WTC11 (cell line): ENCODE results near the gene GPR162. TPM values are rescaled to one million over a fixed set of nuclear protein-coding genes. Genes with fewer than 3 reads are reported as not detected.

Experiments
- ATAC-seq: fragments of 200-7000 bp; cut with Tn5 transposase; 2 replicates; pipeline ENCODE4 v1.10.0; 2021; ENCODE audit warnings: mild to moderate bottlenecking, moderate library complexity
- CTCF ChIA-PET: fragments of 300-600 bp; sonication (Branson Sonifier 250); formaldehyde crosslinking; loops from one replicate; lab custom pipeline; 2021; ENCODE audit warnings: antibody characterized with exemption; lab: Charles Lee
- POLR2A ChIA-PET: fragments of 350-600 bp; sonication (Branson Sonifier 250); formaldehyde crosslinking; loops from one replicate; lab custom pipeline; 2021; ENCODE audit warnings: antibody characterized with exemption; lab: Charles Lee
- DNase-seq: peaks from one replicate; pipeline ENCODE4 v3.0.0; 2021; ENCODE audit warnings: low spot score
- H3K27ac Mint-ChIP-seq: 2 replicates; pipeline ENCODE4 v1.8.0; 2021; ENCODE audit warnings: mixed read lengths
- H3K27me3 Mint-ChIP-seq: 2 replicates; pipeline ENCODE4 v1.8.0; 2021; ENCODE audit warnings: low read depth, mild to moderate bottlenecking, moderate library complexity, mixed read lengths
- H3K36me3 Mint-ChIP-seq: 2 replicates; pipeline ENCODE4 v1.8.0; 2021; ENCODE audit warnings: mixed read lengths
- H3K4me1 Mint-ChIP-seq: 2 replicates; pipeline ENCODE4 v1.8.0; 2022; ENCODE audit warnings: mixed read lengths
- H3K4me3 Mint-ChIP-seq: 2 replicates; pipeline ENCODE4 v1.8.0; 2021; ENCODE audit warnings: mild to moderate bottlenecking, moderate library complexity, mixed read lengths
- H3K9me3 Mint-ChIP-seq: 2 replicates; pipeline ENCODE4 v1.8.0; 2021; ENCODE audit warnings: mixed read lengths
- ATF1 ChIP-seq: sonication (generic); formaldehyde crosslinking; IDR thresholded peaks from 2 replicates; pipeline ENCODE4 v1.8.1; 2023; ENCODE audit warnings: mild to moderate bottlenecking, moderate library complexity, missing genetic modification reagents
- EMX1 ChIP-seq: fragments of 250-450 bp; sonication (Bioruptor Pico); IDR thresholded peaks from 2 replicates; pipeline ENCODE4 v1.8.0; 2021; ENCODE audit warnings: mild to moderate bottlenecking
- ETV6 ChIP-seq: sonication (generic); formaldehyde crosslinking; IDR thresholded peaks from 2 replicates; pipeline ENCODE4 v1.8.1; 2022; ENCODE audit warnings: mild to moderate bottlenecking, missing genetic modification reagents
- GTF2I ChIP-seq: fragments of 250-450 bp; sonication (Bioruptor Pico); conservative IDR thresholded peaks from 2 replicates; pipeline ENCODE4 v1.4.0; 2021; ENCODE audit warnings: mild to moderate bottlenecking
- MXD4 ChIP-seq: fragments of 250-450 bp; sonication (Bioruptor Pico); IDR thresholded peaks from 2 replicates; pipeline ENCODE4 v1.8.0; 2021; ENCODE audit warnings: mild to moderate bottlenecking, moderate library complexity, borderline replicate concordance
- NFATC4 ChIP-seq: fragments of 250-450 bp; sonication (Bioruptor Pico); IDR thresholded peaks from 2 replicates; pipeline ENCODE4 v1.9.0; 2021; ENCODE audit warnings: mild to moderate bottlenecking
- NFYB ChIP-seq: sonication (generic); formaldehyde crosslinking; conservative IDR thresholded peaks from 2 replicates; pipeline ENCODE4 v1.8.0; 2022; ENCODE audit warnings: low read depth, missing genetic modification reagents
- PRRX2 ChIP-seq: fragments of 250-450 bp; sonication (Bioruptor Pico); IDR thresholded peaks from 2 replicates; pipeline ENCODE4 v1.8.0; 2021; ENCODE audit warnings: mild to moderate bottlenecking
- SMAD3 ChIP-seq: sonication (generic); formaldehyde crosslinking; IDR thresholded peaks from 2 replicates; pipeline ENCODE4 v1.8.0; 2022; ENCODE audit warnings: missing genetic modification reagents, mild to moderate bottlenecking, borderline replicate concordance
- SP1 ChIP-seq: sonication (generic); formaldehyde crosslinking; conservative IDR thresholded peaks from 2 replicates; pipeline ENCODE4 v1.8.1; 2022; ENCODE audit warnings: missing genetic modification reagents
- TEAD4 ChIP-seq: sonication (generic); formaldehyde crosslinking; IDR thresholded peaks from 2 replicates; pipeline ENCODE4 v1.8.0; 2022; ENCODE audit warnings: mild to moderate bottlenecking, missing genetic modification reagents
- TP53 ChIP-seq: sonication (generic); formaldehyde crosslinking; IDR thresholded peaks from 2 replicates; pipeline ENCODE4 v1.8.1; 2023; ENCODE audit warnings: mild to moderate bottlenecking, missing genetic modification reagents
- ZNF263 ChIP-seq: sonication (generic); formaldehyde crosslinking; IDR thresholded peaks from 2 replicates; pipeline ENCODE4 v1.8.1; 2022; ENCODE audit warnings: low read depth, mild to moderate bottlenecking, moderate library complexity, missing genetic modification reagents
- ZNF317 ChIP-seq: sonication (generic); formaldehyde crosslinking; IDR thresholded peaks from 2 replicates; pipeline ENCODE4 v1.8.1; 2023; ENCODE audit warnings: low read depth, mild to moderate bottlenecking, moderate library complexity, missing genetic modification reagents, borderline replicate concordance
- ZNF671 ChIP-seq: fragments of 250-450 bp; sonication (Bioruptor Pico); IDR thresholded peaks from 2 replicates; pipeline ENCODE4 v1.8.0; 2021; ENCODE audit warnings: mild to moderate bottlenecking
- total RNA-seq: library from RNA; stranded (reverse); gene quantifications from 3 replicates; pipeline ENCODE4 v1.2.3, GENCODE V29; 2021
- TF ChIP-seq, protein P1 (sequence below): fragments of 250-450 bp; sonication (Bioruptor Pico); IDR thresholded peaks from 2 replicates; pipeline ENCODE4 v1.9.0; 2021; ENCODE audit warnings: mild to moderate bottlenecking
- TF ChIP-seq, protein P2 (sequence below): sonication (generic); formaldehyde crosslinking; IDR thresholded peaks from 2 replicates; pipeline ENCODE4 v1.8.1; 2023; ENCODE audit warnings: mild to moderate bottlenecking, missing genetic modification reagents, moderate library complexity
- TF ChIP-seq, protein P3 (sequence below): fragments of 200-600 bp; IDR thresholded peaks from 2 replicates; pipeline ENCODE4 v1.8.0; 2022; ENCODE audit warnings: antibody characterized with exemption
- TF ChIP-seq, protein P4 (sequence below): sonication (generic); formaldehyde crosslinking; conservative IDR thresholded peaks from 2 replicates; pipeline ENCODE4 v1.8.1; 2022; ENCODE audit warnings: mild to moderate bottlenecking, missing genetic modification reagents
- TF ChIP-seq, protein P5 (sequence below): sonication (generic); formaldehyde crosslinking; IDR thresholded peaks from 2 replicates; pipeline ENCODE4 v1.8.0; 2023; ENCODE audit warnings: missing genetic modification reagents
- TF ChIP-seq, protein P6 (sequence below): sonication (generic); formaldehyde crosslinking; conservative IDR thresholded peaks from 2 replicates; pipeline ENCODE4 v1.8.1; 2023; ENCODE audit warnings: mild to moderate bottlenecking, low read depth, missing genetic modification reagents, moderate library complexity
- TF ChIP-seq, protein P7 (sequence below): fragments of 250-450 bp; sonication (Bioruptor Pico); IDR thresholded peaks from 2 replicates; pipeline ENCODE4 v1.9.0; 2021; ENCODE audit warnings: mild to moderate bottlenecking, borderline replicate concordance
- TF ChIP-seq, protein P8 (sequence below): sonication (generic); formaldehyde crosslinking; IDR thresholded peaks from 2 replicates; pipeline ENCODE4 v1.8.1; 2022; ENCODE audit warnings: missing genetic modification reagents, borderline replicate concordance

GPR162 gene
- total RNA-seq, 1 experiment from 2014 or later, result 7.3 TPM

DNA sequence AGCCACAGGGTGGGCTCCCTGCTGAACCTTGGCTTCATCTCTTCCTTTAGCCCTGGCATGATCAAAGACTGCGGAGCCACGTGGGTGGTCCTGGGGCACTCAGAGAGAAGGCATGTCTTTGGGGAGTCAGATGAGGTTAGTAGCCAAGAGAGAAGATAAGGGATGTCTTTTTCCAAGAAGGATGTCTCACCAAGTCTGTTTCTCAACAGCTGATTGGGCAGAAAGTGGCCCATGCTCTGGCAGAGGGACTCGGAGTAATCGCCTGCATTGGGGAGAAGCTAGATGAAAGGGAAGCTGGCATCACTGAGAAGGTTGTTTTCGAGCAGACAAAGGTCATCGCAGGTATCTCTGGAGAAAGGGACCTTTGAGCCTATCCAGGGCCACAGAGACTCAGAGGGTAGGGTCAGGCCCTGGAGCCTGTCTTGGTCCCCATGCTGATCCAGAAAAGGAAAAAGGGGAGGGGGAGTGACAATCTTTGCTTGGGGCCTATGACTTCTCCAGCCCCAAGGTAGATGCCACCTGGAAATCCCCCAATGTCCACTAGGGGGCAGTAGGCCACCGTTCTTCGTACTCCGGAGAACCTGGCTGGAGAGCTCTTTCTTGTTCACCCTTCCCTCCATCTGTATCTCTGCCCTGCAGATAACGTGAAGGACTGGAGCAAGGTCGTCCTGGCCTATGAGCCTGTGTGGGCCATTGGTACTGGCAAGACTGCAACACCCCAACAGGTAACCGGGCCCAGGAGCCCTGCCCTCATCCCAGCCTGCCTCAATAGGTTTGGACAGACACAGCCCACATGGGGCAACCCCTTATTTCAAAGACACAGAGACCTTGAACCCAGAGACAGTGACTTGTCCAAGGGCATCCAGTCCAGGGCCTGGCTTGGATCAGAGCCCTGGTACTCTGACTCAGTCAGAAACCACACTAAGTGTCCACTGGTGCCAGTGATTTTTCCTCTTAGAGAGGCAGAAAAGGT, 47.7 kb downstream of the GPR162 start:
- ChIA-PET POLR2A (interaction anchor here (0.6 to 4.3 kb wide), 13 partner anchors 17 to 533 kb away, joined by 3 to 33 read pairs (median 7); partner anchors contain the start of genes ATN1, C12orf57, CDCA3 and LRRC23), CTCF (interaction anchor here (1.0 to 8.5 kb wide), 39 partner anchors 8 to 332 kb away, joined by 3 to 181 read pairs (median 5); partner anchors contain the start of genes ATN1, C12orf57, CDCA3 and COPS7A)
- Mint-ChIP-seq H3K27ac (peak overlapping the region; percentile 88), H3K4me1 (peaks cover 60% of the 10 kb centered on the region), H3K9me3 (no peaks in the 10 kb centered on the region), H3K4me3 (peak overlapping the region; percentile 89), H3K36me3 (peaks cover 50% of the 10 kb centered on the region), H3K27me3 (no peaks in the 10 kb centered on the region)
- DNase-seq, result peak; percentile 94
- peak; percentile 0 for ATAC-seq
- TF ChIP-seq EMX1 (CRISPR knock-in tag) (peak; percentile 39; the same call in 1 of the 2 replicates), ETV6 (CRISPR knock-in tag) (0 out of 2 replicates have a peak, but pooled peaks have one; percentile 41), ZNF263 (CRISPR knock-in tag) (no peak), ZNF671 (CRISPR knock-in tag) (no peak), PRRX2 (CRISPR knock-in tag) (0 out of 2 replicates have a peak, but pooled peaks have one; percentile 11), NFYB (CRISPR knock-in tag) (no peak), SMAD3 (CRISPR knock-in tag) (peak; percentile 59; the same call in 1 of the 2 replicates), NFATC4 (no peak), ATF1 (CRISPR knock-in tag) (no peak), MXD4 (CRISPR knock-in tag) (no peak), GTF2I (CRISPR knock-in tag) (no peak), SP1 (CRISPR knock-in tag) (no peak), ZNF317 (CRISPR knock-in tag) (no peak), TEAD4 (CRISPR knock-in tag) (no peak), TP53 (CRISPR knock-in tag) (no peak)
- TF ChIP-seq, protein P1, sequence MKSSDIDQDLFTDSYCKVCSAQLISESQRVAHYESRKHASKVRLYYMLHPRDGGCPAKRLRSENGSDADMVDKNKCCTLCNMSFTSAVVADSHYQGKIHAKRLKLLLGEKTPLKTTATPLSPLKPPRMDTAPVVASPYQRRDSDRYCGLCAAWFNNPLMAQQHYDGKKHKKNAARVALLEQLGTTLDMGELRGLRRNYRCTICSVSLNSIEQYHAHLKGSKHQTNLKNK (CRISPR knock-in tag), result no peak
- TF ChIP-seq, protein P2, sequence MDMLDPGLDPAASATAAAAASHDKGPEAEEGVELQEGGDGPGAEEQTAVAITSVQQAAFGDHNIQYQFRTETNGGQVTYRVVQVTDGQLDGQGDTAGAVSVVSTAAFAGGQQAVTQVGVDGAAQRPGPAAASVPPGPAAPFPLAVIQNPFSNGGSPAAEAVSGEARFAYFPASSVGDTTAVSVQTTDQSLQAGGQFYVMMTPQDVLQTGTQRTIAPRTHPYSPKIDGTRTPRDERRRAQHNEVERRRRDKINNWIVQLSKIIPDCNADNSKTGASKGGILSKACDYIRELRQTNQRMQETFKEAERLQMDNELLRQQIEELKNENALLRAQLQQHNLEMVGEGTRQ (CRISPR knock-in tag), result no peak
- TF ChIP-seq, protein P3, sequence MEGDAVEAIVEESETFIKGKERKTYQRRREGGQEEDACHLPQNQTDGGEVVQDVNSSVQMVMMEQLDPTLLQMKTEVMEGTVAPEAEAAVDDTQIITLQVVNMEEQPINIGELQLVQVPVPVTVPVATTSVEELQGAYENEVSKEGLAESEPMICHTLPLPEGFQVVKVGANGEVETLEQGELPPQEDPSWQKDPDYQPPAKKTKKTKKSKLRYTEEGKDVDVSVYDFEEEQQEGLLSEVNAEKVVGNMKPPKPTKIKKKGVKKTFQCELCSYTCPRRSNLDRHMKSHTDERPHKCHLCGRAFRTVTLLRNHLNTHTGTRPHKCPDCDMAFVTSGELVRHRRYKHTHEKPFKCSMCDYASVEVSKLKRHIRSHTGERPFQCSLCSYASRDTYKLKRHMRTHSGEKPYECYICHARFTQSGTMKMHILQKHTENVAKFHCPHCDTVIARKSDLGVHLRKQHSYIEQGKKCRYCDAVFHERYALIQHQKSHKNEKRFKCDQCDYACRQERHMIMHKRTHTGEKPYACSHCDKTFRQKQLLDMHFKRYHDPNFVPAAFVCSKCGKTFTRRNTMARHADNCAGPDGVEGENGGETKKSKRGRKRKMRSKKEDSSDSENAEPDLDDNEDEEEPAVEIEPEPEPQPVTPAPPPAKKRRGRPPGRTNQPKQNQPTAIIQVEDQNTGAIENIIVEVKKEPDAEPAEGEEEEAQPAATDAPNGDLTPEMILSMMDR, result peak; percentile 91
- TF ChIP-seq, protein P4, sequence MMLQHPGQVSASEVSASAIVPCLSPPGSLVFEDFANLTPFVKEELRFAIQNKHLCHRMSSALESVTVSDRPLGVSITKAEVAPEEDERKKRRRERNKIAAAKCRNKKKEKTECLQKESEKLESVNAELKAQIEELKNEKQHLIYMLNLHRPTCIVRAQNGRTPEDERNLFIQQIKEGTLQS (CRISPR knock-in tag), result no peak
- TF ChIP-seq, protein P5, sequence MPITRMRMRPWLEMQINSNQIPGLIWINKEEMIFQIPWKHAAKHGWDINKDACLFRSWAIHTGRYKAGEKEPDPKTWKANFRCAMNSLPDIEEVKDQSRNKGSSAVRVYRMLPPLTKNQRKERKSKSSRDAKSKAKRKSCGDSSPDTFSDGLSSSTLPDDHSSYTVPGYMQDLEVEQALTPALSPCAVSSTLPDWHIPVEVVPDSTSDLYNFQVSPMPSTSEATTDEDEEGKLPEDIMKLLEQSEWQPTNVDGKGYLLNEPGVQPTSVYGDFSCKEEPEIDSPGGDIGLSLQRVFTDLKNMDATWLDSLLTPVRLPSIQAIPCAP (CRISPR knock-in tag), result no peak
- TF ChIP-seq, protein P6, sequence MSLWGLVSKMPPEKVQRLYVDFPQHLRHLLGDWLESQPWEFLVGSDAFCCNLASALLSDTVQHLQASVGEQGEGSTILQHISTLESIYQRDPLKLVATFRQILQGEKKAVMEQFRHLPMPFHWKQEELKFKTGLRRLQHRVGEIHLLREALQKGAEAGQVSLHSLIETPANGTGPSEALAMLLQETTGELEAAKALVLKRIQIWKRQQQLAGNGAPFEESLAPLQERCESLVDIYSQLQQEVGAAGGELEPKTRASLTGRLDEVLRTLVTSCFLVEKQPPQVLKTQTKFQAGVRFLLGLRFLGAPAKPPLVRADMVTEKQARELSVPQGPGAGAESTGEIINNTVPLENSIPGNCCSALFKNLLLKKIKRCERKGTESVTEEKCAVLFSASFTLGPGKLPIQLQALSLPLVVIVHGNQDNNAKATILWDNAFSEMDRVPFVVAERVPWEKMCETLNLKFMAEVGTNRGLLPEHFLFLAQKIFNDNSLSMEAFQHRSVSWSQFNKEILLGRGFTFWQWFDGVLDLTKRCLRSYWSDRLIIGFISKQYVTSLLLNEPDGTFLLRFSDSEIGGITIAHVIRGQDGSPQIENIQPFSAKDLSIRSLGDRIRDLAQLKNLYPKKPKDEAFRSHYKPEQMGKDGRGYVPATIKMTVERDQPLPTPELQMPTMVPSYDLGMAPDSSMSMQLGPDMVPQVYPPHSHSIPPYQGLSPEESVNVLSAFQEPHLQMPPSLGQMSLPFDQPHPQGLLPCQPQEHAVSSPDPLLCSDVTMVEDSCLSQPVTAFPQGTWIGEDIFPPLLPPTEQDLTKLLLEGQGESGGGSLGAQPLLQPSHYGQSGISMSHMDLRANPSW (CRISPR knock-in tag), result no peak
- TF ChIP-seq, protein P7, sequence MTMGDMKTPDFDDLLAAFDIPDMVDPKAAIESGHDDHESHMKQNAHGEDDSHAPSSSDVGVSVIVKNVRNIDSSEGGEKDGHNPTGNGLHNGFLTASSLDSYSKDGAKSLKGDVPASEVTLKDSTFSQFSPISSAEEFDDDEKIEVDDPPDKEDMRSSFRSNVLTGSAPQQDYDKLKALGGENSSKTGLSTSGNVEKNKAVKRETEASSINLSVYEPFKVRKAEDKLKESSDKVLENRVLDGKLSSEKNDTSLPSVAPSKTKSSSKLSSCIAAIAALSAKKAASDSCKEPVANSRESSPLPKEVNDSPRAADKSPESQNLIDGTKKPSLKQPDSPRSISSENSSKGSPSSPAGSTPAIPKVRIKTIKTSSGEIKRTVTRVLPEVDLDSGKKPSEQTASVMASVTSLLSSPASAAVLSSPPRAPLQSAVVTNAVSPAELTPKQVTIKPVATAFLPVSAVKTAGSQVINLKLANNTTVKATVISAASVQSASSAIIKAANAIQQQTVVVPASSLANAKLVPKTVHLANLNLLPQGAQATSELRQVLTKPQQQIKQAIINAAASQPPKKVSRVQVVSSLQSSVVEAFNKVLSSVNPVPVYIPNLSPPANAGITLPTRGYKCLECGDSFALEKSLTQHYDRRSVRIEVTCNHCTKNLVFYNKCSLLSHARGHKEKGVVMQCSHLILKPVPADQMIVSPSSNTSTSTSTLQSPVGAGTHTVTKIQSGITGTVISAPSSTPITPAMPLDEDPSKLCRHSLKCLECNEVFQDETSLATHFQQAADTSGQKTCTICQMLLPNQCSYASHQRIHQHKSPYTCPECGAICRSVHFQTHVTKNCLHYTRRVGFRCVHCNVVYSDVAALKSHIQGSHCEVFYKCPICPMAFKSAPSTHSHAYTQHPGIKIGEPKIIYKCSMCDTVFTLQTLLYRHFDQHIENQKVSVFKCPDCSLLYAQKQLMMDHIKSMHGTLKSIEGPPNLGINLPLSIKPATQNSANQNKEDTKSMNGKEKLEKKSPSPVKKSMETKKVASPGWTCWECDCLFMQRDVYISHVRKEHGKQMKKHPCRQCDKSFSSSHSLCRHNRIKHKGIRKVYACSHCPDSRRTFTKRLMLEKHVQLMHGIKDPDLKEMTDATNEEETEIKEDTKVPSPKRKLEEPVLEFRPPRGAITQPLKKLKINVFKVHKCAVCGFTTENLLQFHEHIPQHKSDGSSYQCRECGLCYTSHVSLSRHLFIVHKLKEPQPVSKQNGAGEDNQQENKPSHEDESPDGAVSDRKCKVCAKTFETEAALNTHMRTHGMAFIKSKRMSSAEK (CRISPR knock-in tag), result no peak
- TF ChIP-seq, protein P8, sequence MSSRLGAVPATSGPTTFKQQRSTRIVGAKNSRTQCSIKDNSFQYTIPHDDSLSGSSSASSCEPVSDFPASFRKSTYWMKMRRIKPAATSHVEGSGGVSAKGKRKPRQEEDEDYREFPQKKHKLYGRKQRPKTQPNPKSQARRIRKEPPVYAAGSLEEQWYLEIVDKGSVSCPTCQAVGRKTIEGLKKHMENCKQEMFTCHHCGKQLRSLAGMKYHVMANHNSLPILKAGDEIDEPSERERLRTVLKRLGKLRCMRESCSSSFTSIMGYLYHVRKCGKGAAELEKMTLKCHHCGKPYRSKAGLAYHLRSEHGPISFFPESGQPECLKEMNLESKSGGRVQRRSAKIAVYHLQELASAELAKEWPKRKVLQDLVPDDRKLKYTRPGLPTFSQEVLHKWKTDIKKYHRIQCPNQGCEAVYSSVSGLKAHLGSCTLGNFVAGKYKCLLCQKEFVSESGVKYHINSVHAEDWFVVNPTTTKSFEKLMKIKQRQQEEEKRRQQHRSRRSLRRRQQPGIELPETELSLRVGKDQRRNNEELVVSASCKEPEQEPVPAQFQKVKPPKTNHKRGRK, result no peak
